Measurements from ENCODE around the gene RAB19. TPM values are rescaled to one million over a fixed set of nuclear protein-coding genes. Genes with fewer than 3 reads are reported as not detected.
"Not testable (repeated sequence)": the region's sequence is repeated elsewhere in the genome, so short reads cannot be mapped to it uniquely, and the experiment has no call there.

Gene RAB19
- polyA plus RNA-seq, 1 donor from 2014 or later = not detected

DNA sequence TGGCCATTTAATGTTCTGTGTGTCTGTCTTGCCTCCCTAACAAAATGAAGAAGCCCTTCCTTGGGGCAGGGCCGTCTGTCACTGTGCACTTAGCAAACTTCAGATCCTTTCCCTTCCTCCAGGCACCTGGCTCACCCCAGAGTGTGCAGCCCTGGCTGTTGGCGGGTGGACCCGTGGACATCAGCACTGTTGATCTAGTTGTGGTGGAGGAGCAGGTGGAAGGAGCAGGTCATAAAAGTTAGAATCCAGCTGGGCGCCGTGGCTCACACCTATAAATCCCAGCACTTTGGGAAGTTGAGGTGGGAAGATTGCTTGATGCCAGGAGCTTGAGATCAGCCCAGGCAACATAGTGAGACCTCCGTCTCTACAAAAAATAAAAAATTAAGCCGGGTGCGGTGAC lies 12.7 kb downstream of the RAB19 start:
- H2AFZ ChIP-seq (ENCODE audit: low read depth, low read length) = no peak overlapping the region
- H4K20me1 ChIP-seq (ENCODE audit: insufficient read depth) = no peaks in the 10 kb centered on the region
- H3K27ac ChIP-seq (ENCODE audit: low read length) = no peak overlapping the region
- H3K9me3 ChIP-seq (ENCODE audit: low read length) = no peaks in the 10 kb centered on the region
- H3K9me2 ChIP-seq (ENCODE audit: insufficient read depth, low read length) = no peaks in the 10 kb centered on the region
- H3K4me3 ChIP-seq (ENCODE audit: low read length) = no peak overlapping the region
- TF ChIP-seq RAD21 (conservative IDR thresholded peaks at IDR 0.05) = no peak
- no peak for TF ChIP-seq EP300 (conservative IDR thresholded peaks at IDR 0.05; ENCODE audit: poor library complexity, severe bottlenecking)
- no peak for TF ChIP-seq POLR2AphosphoS5 (IDR thresholded peaks at IDR 0.05)
- TF ChIP-seq, protein P1, sequence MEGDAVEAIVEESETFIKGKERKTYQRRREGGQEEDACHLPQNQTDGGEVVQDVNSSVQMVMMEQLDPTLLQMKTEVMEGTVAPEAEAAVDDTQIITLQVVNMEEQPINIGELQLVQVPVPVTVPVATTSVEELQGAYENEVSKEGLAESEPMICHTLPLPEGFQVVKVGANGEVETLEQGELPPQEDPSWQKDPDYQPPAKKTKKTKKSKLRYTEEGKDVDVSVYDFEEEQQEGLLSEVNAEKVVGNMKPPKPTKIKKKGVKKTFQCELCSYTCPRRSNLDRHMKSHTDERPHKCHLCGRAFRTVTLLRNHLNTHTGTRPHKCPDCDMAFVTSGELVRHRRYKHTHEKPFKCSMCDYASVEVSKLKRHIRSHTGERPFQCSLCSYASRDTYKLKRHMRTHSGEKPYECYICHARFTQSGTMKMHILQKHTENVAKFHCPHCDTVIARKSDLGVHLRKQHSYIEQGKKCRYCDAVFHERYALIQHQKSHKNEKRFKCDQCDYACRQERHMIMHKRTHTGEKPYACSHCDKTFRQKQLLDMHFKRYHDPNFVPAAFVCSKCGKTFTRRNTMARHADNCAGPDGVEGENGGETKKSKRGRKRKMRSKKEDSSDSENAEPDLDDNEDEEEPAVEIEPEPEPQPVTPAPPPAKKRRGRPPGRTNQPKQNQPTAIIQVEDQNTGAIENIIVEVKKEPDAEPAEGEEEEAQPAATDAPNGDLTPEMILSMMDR (IDR thresholded peaks at IDR 0.05; ENCODE audit: poor library complexity, severe bottlenecking) = no peak
- TF ChIP-seq MXI1 (conservative IDR thresholded peaks at IDR 0.05; ENCODE audit: poor library complexity, severe bottlenecking) = no peak
- TF ChIP-seq EZH2 (IDR thresholded peaks at IDR 0.05; ENCODE audit: borderline replicate concordance, insufficient read depth, low read length, poor library complexity, severe bottlenecking) = no peak
- no peak for TF ChIP-seq SMC3 (conservative IDR thresholded peaks at IDR 0.05; ENCODE audit: poor library complexity)
- no peak for TF ChIP-seq TAF1 (IDR thresholded peaks at IDR 0.05; ENCODE audit: low read depth)
- TF ChIP-seq, protein P2, sequence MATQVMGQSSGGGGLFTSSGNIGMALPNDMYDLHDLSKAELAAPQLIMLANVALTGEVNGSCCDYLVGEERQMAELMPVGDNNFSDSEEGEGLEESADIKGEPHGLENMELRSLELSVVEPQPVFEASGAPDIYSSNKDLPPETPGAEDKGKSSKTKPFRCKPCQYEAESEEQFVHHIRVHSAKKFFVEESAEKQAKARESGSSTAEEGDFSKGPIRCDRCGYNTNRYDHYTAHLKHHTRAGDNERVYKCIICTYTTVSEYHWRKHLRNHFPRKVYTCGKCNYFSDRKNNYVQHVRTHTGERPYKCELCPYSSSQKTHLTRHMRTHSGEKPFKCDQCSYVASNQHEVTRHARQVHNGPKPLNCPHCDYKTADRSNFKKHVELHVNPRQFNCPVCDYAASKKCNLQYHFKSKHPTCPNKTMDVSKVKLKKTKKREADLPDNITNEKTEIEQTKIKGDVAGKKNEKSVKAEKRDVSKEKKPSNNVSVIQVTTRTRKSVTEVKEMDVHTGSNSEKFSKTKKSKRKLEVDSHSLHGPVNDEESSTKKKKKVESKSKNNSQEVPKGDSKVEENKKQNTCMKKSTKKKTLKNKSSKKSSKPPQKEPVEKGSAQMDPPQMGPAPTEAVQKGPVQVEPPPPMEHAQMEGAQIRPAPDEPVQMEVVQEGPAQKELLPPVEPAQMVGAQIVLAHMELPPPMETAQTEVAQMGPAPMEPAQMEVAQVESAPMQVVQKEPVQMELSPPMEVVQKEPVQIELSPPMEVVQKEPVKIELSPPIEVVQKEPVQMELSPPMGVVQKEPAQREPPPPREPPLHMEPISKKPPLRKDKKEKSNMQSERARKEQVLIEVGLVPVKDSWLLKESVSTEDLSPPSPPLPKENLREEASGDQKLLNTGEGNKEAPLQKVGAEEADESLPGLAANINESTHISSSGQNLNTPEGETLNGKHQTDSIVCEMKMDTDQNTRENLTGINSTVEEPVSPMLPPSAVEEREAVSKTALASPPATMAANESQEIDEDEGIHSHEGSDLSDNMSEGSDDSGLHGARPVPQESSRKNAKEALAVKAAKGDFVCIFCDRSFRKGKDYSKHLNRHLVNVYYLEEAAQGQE (IDR thresholded peaks at IDR 0.05; ENCODE audit: borderline replicate concordance) = no peak
- H3K79me2 ChIP-seq (replicated peaks; ENCODE audit: insufficient read depth, low read length) = no peaks in the 10 kb centered on the region
- H3K4me2 ChIP-seq (ENCODE audit: low read length) = no peak overlapping the region
- no peaks in the 10 kb centered on the region for H3F3A ChIP-seq (ENCODE audit: insufficient read depth, low read length, poor library complexity, severe bottlenecking)
- no peaks in the 10 kb centered on the region for H3K27me3 ChIP-seq (ENCODE audit: insufficient read depth, low read depth, low read length)
- no peaks in the 10 kb centered on the region for H3K36me3 ChIP-seq (ENCODE audit: insufficient read depth, low read length)
- no peak overlapping the region for H3K9ac ChIP-seq (ENCODE audit: low read length)

- Histone ChIP-seq H3K9me2 (ENCODE audit: insufficient read depth, low read length) (no peaks in the 10 kb centered on the region), H3K79me2 (replicated peaks; ENCODE audit: insufficient read depth, low read length) (no peaks in the 10 kb centered on the region), H3K9ac (ENCODE audit: low read length) (no peak overlapping the region), H3K27ac (ENCODE audit: low read length) (no peak overlapping the region), H3K4me2 (ENCODE audit: low read length) (no peak overlapping the region), H3F3A (ENCODE audit: insufficient read depth, low read length, poor library complexity, severe bottlenecking) (no peaks in the 10 kb centered on the region), H4K20me1 (ENCODE audit: insufficient read depth) (no peaks in the 10 kb centered on the region), H2AFZ (ENCODE audit: low read depth, low read length) (no peak overlapping the region), H3K36me3 (ENCODE audit: insufficient read depth, low read length) (no peaks in the 10 kb centered on the region), H3K4me3 (ENCODE audit: low read length) (no peak overlapping the region), H3K9me3 (ENCODE audit: low read length) (no peaks in the 10 kb centered on the region), H3K27me3 (ENCODE audit: insufficient read depth, low read depth, low read length) (no peaks in the 10 kb centered on the region)
- no peak for TF ChIP-seq EZH2 (IDR thresholded peaks at IDR 0.05; ENCODE audit: borderline replicate concordance, insufficient read depth, low read length, poor library complexity, severe bottlenecking)
- TF ChIP-seq EP300 (conservative IDR thresholded peaks at IDR 0.05; ENCODE audit: poor library complexity, severe bottlenecking) = no peak
- TF ChIP-seq, protein P1 (IDR thresholded peaks at IDR 0.05; ENCODE audit: poor library complexity, severe bottlenecking) = no peak
- no peak for TF ChIP-seq POLR2AphosphoS5 (IDR thresholded peaks at IDR 0.05)
- TF ChIP-seq SMC3 (conservative IDR thresholded peaks at IDR 0.05; ENCODE audit: poor library complexity) = no peak
- TF ChIP-seq, protein P2 (IDR thresholded peaks at IDR 0.05; ENCODE audit: borderline replicate concordance) = no peak
- TF ChIP-seq TAF1 (IDR thresholded peaks at IDR 0.05; ENCODE audit: low read depth) = no peak
- TF ChIP-seq RAD21 (conservative IDR thresholded peaks at IDR 0.05) = no peak
- TF ChIP-seq MXI1 (conservative IDR thresholded peaks at IDR 0.05; ENCODE audit: poor library complexity, severe bottlenecking) = no peak
These were observed 13.7 kb downstream of the RAB19 start for GRCh38 chr7:140417456-140418155.

DNA sequence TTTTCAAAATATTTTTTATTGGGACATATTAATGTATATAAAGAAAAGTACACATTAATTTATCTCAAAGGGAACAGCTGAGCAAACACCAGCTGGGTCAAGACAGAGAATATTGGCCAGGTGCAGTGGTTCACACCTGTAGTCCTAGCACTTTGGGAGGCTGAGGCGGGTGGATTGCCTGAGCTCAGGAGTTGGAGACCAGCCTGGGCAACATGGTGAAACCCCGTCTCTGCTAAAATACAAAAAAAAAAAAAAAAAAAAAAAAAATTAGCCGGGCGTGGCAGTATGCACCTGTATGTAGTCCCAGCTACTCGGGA lies 14.3 kb downstream of the RAB19 start:
- H2AFZ ChIP-seq (ENCODE audit: low read depth, low read length); H3K79me2 ChIP-seq (replicated peaks; ENCODE audit: insufficient read depth, low read length); H3K9ac ChIP-seq (ENCODE audit: low read length): not testable (repeated sequence)

More for the DNA sequence above, 14.3 kb downstream of the RAB19 start:
- H3K27ac ChIP-seq (ENCODE audit: low read length); H3K27me3 ChIP-seq (ENCODE audit: insufficient read depth, low read depth, low read length); H3K4me2 ChIP-seq (ENCODE audit: low read length); H3K9me3 ChIP-seq (ENCODE audit: low read length); H3K9me2 ChIP-seq (ENCODE audit: insufficient read depth, low read length); H3K36me3 ChIP-seq (ENCODE audit: insufficient read depth, low read length); H3F3A ChIP-seq (ENCODE audit: insufficient read depth, low read length, poor library complexity, severe bottlenecking); H3K4me3 ChIP-seq (ENCODE audit: low read length); H4K20me1 ChIP-seq (ENCODE audit: insufficient read depth): not testable (repeated sequence)
